GM13976 (cell line): ENCODE results near the gene ADK.
"Not testable (repeated sequence)": the region's sequence is repeated elsewhere in the genome, so short reads cannot be mapped to it uniquely, and the experiment has no call there.

Experiments
- DNase-seq: peaks from one replicate; pipeline ENCODE4 v3.0.0; 2012; ENCODE audit warnings: low spot score
- CTCF ChIP-seq: IDR thresholded peaks from 2 replicates; pipeline ENCODE4 v1.5.1; 2012; ENCODE audit warnings: borderline replicate concordance, mild to moderate bottlenecking; ENCODE audit not compliant: insufficient read depth; ENCODE audit errors: extremely low read depth, missing control alignments, control extremely low read depth
- in situ Hi-C: fragments of 300-500 bp; cut with MboI; formaldehyde crosslinking; loops from one replicate; pipeline ENCODE4 v1.12.0; 2022; ENCODE audit warnings: low sequenced_read_pairs, mixed read lengths, inconsistent platforms; ENCODE audit not compliant: unreplicated experiment

The ADK gene

GRCh38 chr10:74121368-74121767 is 29.7 kb upstream of the ADK start:
- in situ Hi-C loops, result no loop called here
- no peak for DNase-seq
- TF ChIP-seq CTCF, result no peak

- in situ Hi-C loops, result no loop called here
- no peak for TF ChIP-seq CTCF
- no peak for DNase-seq
Measured at GRCh38 chr10:74122060-74122459, 29.0 kb upstream of the ADK start.

- in situ Hi-C loops, result no loop called here
- TF ChIP-seq CTCF, result no peak
- DNase-seq, result no peak
Measured at GRCh38 chr10:74123081-74123480, 27.9 kb upstream of the ADK start.

GRCh38 chr10:74133923-74134820 is 16.8 kb upstream of the ADK start:
- in situ Hi-C loops, result loop anchor here (10.0 kb wide), 1 partner anchor 101 kb away; no protein-coding TSS in a partner anchor
- TF ChIP-seq CTCF, result no peak
- no peak for DNase-seq

- in situ Hi-C loops, result loop anchor here (10.0 kb wide), 1 partner anchor 99 kb away; no protein-coding TSS in a partner anchor
- TF ChIP-seq CTCF, result no peak
- no peak for DNase-seq
Measured at GRCh38 chr10:74135452-74135851, 15.6 kb upstream of the ADK start.

- no peak for DNase-seq
- in situ Hi-C loops, result loop anchor here (10.0 kb wide), 1 partner anchor 97 kb away; no protein-coding TSS in a partner anchor
- no peak for TF ChIP-seq CTCF
Measured at GRCh38 chr10:74137992-74138391, 13.0 kb upstream of the ADK start.

GRCh38 chr10:74138596-74138995 is 12.4 kb upstream of the ADK start:
- DNase-seq, result not testable (repeated sequence)
- in situ Hi-C loops, result loop anchor here (10.0 kb wide), 1 partner anchor 96 kb away; no protein-coding TSS in a partner anchor
